ENCODE results near the gene VPS51.

DNA sequence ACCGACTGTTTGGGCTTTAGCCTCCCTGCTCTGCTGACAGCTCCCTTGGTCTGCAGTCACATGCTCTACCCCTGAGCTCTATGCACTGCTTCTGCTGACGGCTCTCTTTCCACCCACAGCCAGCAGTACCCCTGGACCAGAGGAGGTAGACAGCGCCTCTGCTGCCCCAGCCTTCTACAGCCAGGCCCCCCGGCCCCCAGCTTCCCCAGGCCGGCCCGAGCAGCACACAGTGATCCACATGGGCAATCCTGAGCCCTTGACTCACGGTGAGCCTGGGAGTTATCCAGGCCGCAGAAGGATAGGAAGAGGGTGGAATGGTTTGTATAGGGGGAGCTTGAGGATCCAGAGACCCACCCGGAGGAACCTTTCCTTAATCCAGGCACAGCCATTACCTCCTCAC, 9.2 kb upstream of the VPS51 start:
- TF ChIP-seq, protein P1, sequence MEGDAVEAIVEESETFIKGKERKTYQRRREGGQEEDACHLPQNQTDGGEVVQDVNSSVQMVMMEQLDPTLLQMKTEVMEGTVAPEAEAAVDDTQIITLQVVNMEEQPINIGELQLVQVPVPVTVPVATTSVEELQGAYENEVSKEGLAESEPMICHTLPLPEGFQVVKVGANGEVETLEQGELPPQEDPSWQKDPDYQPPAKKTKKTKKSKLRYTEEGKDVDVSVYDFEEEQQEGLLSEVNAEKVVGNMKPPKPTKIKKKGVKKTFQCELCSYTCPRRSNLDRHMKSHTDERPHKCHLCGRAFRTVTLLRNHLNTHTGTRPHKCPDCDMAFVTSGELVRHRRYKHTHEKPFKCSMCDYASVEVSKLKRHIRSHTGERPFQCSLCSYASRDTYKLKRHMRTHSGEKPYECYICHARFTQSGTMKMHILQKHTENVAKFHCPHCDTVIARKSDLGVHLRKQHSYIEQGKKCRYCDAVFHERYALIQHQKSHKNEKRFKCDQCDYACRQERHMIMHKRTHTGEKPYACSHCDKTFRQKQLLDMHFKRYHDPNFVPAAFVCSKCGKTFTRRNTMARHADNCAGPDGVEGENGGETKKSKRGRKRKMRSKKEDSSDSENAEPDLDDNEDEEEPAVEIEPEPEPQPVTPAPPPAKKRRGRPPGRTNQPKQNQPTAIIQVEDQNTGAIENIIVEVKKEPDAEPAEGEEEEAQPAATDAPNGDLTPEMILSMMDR (IDR thresholded peaks at IDR 0.05) = no peak
- no peak for TF ChIP-seq EP300 (IDR thresholded peaks at IDR 0.05)
- no peak for TF ChIP-seq POLR2AphosphoS5 (IDR thresholded peaks at IDR 0.05)
- no peak for TF ChIP-seq POLR2A (IDR thresholded peaks at IDR 0.05)

All from suprapubic skin (tissue), 4 donors.